ENCODE data around the gene FUBP1. TPM values are rescaled to one million over a fixed set of nuclear protein-coding genes. Genes with fewer than 3 reads are reported as not detected.
"Not testable (repeated sequence)": the region's sequence is repeated elsewhere in the genome, so short reads cannot be mapped to it uniquely, and the experiment has no call there.

The FUBP1 gene
- total RNA-seq, 3 donors from 2014 or later: 86.5 to 105 (median 97.8) TPM

GRCh38 chr1:78004719-78005447 is 26.0 kb upstream of the FUBP1 start, which contains the start of gene DNAJB4:
TSS of gene DNAJB4 (plus strand) at chr1:78004939. CDS start at chr1:78005111, 172 bp downstream.
- no peak for TF ChIP-seq CTCF (IDR thresholded peaks at IDR 0.05)
- peak; percentile 100 for ATAC-seq
- H3K36me3 ChIP-seq (ENCODE audit: low read depth): no peaks in the 10 kb centered on the region
- intact Hi-C loops (cut with DNase I, micrococcal nuclease): no loop called here
- H3K4me3 ChIP-seq: peak within 1 kb of the TSS; percentile 12
- DNase-seq: peak in 1 of 3 donors; percentile 94
- H3K9me3 ChIP-seq: no peaks in the 10 kb centered on the region
- no peaks in the 10 kb centered on the region for H3K4me1 ChIP-seq (ENCODE audit: low read depth)

GRCh38 chr1:78003882-78004718 is 25.2 kb upstream of the FUBP1 start:
- ATAC-seq (peak; percentile 59), DNase-seq (peak; percentile 45 to 55 (median 53))
- intact Hi-C loops (cut with DNase I, micrococcal nuclease): no loop called here
- Histone ChIP-seq H3K4me1 (ENCODE audit: low read depth) (no peaks in the 10 kb centered on the region), H3K4me3 (peak overlapping the region; percentile 12), H3K9me3 (no peaks in the 10 kb centered on the region), H3K36me3 (ENCODE audit: low read depth) (no peaks in the 10 kb centered on the region)
- no peak for TF ChIP-seq CTCF (IDR thresholded peaks at IDR 0.05)

- H3K4me3 ChIP-seq: no peak overlapping the region
Measured at GRCh38 chr1:78003070-78003746, 24.3 kb upstream of the FUBP1 start.

GRCh38 chr1:78000536-78000935 is 21.7 kb upstream of the FUBP1 start:
- H3K36me3 ChIP-seq (ENCODE audit: low read depth); DNase-seq; intact Hi-C loops (cut with DNase I, micrococcal nuclease): not testable (repeated sequence)

More at GRCh38 chr1:78003070-78003746, 24.3 kb upstream of the FUBP1 start:
- DNase-seq (no peak), ATAC-seq (no peak)
- Histone ChIP-seq H3K36me3 (ENCODE audit: low read depth) (no peaks in the 10 kb centered on the region), H3K4me1 (ENCODE audit: low read depth) (no peaks in the 10 kb centered on the region), H3K9me3 (no peaks in the 10 kb centered on the region)
- no peak for TF ChIP-seq CTCF (IDR thresholded peaks at IDR 0.05)
- intact Hi-C loops (cut with DNase I, micrococcal nuclease): no loop called here

GRCh38 chr1:77996734-77997133 is 17.9 kb upstream of the FUBP1 start:
- no peak for DNase-seq
- intact Hi-C loops (cut with DNase I, micrococcal nuclease): no loop called here
- Histone ChIP-seq H3K4me1 (ENCODE audit: low read depth) (peaks cover 5% of the 10 kb centered on the region), H3K36me3 (ENCODE audit: low read depth) (no peaks in the 10 kb centered on the region), H3K4me3 (no peak overlapping the region), H3K9me3 (no peaks in the 10 kb centered on the region)
- no peak for TF ChIP-seq CTCF (IDR thresholded peaks at IDR 0.05)
- ATAC-seq: no peak

More at GRCh38 chr1:78000536-78000935, 21.7 kb upstream of the FUBP1 start:
- not testable (repeated sequence) for ATAC-seq; H3K9me3 ChIP-seq; H3K4me3 ChIP-seq; H3K4me1 ChIP-seq (ENCODE audit: low read depth)

All from mucosa of descending colon (tissue), 3 donors.